HK-2 (cell line): ENCODE measurements around the gene AGBL4.
"Not testable (repeated sequence)": the region's sequence is repeated elsewhere in the genome, so short reads cannot be mapped to it uniquely, and the experiment has no call there.

ENCODE experiments used
- DNase-seq: peaks from one replicate; pipeline ENCODE4 v3.0.0-alpha.2; 2018; ENCODE audit not compliant: unreplicated experiment

The AGBL4 gene

DNA sequence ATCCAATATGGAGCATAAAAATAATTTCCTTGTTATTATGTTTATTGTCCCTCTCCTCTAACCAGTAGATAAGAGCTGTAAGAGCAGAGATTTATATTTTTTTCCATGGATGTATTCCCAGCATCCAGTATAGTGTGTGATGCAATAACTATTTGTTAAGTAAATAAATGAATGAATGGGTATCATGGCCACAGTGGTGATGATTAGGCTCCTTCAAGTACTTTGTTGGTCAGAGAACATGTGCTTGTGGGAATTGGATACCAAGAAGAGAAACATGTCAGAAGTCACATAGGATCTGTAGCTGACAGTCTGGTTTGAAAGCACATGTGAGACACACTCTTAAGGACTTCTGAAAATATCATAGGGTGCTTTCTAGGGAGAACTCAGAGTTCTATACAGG, 588.5 kb downstream of the AGBL4 start:
- no peak for DNase-seq

GRCh38 chr1:49424782-49425181, 599.0 kb downstream of the AGBL4 start:
- DNase-seq: no peak

DNA sequence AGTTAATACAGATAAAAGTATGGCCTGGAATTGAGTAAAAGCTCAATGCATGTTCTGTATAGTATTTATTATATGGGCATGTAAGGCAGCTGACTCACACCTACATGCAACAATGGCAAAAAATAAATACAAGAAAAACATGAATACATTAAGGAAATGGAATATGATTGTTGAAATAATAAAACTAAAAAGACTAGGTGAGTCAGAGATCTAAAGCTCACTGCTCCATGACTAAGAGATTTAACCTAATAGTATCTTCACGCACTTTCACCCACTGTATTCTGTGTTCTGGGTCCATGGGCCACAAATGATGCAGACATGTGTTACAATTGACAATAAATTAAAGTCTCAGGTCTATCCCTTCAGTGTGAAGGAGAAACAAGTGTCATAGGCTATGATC, 607.0 kb downstream of the AGBL4 start:
- DNase-seq: no peak

GRCh38 chr1:49408346-49408745, 615.4 kb downstream of the AGBL4 start:
- DNase-seq: no peak

DNA sequence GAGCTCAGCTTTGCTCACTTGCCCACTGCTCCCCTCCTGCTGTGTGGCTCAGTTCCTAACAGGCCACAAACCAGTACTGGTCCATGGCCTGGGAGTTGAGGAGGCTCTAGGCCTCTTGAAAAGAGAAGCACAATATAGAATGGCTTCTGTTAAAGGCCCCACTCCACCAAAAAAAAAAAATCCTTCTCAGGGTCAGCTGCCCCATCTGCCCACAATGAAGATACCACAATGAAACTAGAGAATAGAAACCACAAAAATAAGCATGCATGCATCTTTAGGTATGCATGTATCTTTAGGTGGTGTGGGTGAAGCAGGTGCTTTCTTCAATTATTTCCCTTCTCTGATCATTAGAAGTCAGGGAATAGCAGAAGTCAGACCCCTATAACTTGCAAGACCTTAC, 626.7 kb downstream of the AGBL4 start:
- DNase-seq: no peak

DNA sequence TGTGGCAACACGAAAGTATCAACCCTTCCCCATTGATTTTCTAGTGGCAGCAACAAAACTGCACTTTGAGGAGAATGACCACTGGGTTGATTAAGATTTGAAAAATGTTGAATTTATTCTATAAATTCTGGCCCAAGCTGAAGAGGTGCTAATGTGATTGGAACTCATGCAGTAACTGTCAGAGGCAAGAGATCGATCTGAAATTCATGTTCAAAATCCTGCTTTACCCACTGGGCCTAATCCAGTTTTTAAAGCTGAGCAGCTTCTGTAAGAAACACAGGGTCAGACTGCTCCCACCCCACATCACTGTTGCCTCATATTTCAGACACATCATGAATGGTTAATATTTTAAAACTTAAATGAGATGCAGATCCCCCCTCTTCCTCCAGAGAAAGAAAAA, 629.6 kb downstream of the AGBL4 start:
- DNase-seq: no peak

DNA sequence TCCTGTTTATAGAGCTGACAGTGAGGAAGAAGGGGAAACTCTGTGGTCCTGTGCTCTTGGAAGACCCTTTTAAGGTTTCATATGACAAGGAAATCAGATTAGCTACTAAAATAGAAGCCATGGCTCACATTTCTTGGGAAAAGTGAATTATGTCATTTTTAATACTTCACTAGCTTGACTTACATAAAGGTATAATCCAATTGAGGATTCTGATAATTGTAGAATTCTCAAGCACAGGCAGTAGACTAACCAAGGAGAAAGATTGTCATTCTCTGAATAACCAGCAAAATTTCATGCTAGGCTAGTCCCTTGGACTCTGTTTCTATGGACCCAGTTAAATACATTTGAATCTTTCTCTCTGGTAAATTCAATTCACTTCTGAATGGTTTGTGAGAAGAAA, 634.1 kb downstream of the AGBL4 start:
- DNase-seq: no peak

GRCh38 chr1:49364676-49365075, 659.1 kb downstream of the AGBL4 start:
- DNase-seq: no peak

DNA sequence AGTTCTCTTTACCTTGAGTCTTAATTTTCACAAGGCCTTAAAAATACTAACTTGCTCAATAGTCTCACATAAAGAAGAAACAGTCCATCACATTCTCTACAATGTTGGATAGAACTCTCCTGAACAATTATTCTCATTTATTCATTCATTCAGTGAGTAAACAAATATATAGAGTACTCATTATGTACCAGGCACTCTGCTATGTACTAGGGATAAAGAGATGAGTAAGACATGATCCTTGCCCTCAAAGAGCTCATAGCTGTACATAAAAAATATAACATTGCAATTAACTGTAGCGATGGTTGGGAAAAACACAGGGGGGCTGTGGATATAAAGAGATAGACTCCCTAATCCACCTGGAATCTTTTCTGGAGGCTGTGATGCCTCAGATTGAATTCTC, 660.1 kb downstream of the AGBL4 start:
- DNase-seq: no peak

DNA sequence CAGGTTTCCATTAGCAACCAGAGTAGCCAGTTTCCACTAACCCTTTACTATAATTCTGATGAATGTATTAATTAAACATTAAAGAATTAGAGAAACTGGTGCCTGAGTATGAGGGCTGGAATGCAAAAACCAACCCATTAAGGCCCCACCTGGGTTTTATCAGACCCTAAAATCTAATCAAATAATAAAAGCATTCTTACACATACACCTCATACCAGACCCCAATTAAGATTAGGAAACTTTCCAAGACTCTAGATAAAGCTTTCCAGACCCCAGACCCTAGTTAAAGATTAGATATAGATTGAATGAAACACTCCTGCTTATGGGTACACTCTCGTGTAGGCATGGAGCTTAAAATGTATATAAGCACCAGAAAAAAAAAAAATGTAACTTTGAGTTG, 665.7 kb downstream of the AGBL4 start:
- DNase-seq: no peak

- DNase-seq: no peak
These were observed 667.2 kb downstream of the AGBL4 start for GRCh38 chr1:49356594-49356993.

DNA sequence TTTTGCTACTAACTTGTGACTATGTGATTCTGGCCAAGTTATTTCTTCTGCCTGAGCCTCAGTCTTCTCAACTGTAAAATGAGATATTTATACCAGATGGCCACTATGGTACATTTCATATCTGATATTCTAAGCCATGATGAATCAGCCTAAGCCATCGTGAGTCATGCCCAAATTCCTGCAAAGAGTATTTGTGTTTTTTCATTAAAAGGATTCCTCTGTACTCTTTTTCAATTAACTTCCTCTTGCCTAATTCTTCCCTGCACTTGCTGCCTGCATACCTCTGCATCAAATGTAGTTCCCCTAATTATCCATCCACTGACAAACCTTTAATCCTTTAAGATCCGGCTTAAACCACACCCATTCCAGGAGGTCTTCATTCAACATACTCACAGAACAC, 672.0 kb downstream of the AGBL4 start:
- DNase-seq: no peak

DNA sequence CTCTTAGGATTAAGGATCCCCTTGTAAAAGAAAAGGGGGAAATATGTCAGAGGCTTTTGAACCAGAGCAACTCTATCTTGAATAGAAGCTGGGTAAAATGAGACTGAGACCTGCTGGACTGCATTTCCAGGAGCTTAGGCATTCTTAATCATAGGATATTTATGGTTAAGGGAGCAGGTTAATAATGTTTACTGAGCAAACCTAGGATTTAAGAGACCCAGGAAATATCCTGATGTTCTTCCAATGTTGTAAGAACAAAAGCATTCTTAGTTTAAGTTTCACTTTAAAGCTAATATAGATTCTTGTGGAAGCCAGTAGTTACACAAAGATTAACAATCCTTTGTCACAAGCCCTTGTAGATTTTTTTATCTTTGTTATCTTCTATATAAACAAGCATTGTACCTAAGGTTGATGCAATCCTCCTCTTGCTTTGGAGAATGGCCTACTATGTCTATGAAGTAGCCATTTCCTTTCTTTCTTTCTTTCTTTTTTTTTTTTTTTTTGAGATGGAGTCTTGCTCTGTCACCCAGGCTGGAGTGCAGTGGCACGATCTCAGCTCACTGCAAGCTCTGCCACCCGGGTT, 676.9 kb downstream of the AGBL4 start:
- DNase-seq: no peak

DNA sequence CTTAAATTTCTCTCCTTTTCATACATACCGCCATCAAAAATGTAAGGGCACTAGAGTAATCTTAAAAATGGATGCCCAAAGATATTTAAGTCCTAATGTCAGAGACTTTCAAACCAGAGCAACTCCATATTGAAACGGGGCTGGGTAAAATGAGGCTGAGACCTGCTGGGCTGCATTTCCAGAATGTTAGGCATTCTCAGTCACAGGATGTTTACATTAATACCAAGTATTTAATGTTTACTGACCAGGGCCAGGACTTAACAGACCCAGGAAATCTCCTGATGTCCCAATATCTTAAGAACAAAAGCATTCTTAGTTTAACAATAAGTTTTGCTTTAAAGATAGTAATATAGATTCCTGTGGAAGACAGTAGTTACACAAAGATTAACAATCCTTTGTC, 683.2 kb downstream of the AGBL4 start:
- no peak for DNase-seq

- DNase-seq: no peak
These were observed 684.7 kb downstream of the AGBL4 start for GRCh38 chr1:49339043-49339442.

DNA sequence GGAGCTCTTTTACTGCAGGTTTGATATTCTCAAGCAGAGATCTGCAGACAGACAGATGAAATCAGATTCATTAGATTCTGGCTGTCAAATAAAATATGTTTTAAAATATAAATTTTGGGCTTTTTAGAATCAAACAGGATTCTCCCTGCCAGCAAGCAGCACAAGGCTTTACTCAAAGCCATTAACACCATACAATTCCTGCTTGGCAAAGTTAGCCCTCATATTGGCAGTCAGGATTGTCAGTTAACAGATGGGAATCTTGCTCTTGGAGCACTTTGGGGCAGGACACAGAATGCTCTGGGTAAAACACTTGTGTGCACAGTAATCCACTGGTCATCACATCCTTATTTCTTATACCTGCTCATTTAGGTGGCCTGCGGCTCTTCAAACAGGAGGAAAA, 686.5 kb downstream of the AGBL4 start:
- DNase-seq: no peak

GRCh38 chr1:49333906-49334305, 689.8 kb downstream of the AGBL4 start:
- no peak for DNase-seq

- no peak for DNase-seq
These were observed 692.5 kb downstream of the AGBL4 start for GRCh38 chr1:49331066-49331852.

- DNase-seq: no peak
These were observed 699.7 kb downstream of the AGBL4 start for GRCh38 chr1:49323925-49324540.

DNA sequence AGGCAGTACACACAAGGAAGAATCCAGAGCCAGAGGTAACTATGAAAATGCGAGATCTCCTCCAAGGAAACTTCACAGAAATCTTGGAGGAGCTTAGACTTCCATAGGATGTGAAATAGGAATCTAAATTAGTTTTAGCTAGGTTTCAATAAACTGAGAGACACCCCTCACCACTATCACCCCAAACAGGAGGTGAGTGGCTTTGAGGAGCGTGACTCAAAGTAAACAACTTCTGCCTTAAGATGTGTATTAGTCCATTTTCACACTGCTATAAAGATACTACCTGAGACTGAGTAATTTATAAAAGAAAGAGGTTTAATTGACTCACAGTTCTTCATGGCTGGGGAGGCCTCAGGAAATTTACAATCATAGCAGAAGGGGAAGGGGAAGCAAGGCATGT, 703.3 kb downstream of the AGBL4 start:
- DNase-seq: not testable (repeated sequence)

- no peak for DNase-seq
These were observed 704.3 kb downstream of the AGBL4 start for GRCh38 chr1:49319426-49319963.

DNA sequence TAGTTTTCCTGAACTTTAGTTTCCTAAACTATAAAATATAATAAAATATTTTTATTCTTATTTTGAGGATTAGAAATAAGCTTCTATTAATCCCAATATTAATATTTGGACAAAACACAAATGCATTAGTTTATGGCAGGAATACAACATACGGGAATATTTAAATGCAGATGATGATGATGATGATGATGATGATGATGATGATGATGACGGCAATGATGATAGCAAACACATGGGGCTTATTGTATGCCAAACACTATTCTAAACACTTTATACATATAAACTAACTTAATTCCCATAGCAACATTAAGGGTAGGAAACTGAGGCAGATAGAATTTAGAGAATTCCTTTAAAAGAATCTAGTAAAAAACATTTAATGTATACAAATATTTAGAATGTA, 705.5 kb downstream of the AGBL4 start:
- no peak for DNase-seq

DNA sequence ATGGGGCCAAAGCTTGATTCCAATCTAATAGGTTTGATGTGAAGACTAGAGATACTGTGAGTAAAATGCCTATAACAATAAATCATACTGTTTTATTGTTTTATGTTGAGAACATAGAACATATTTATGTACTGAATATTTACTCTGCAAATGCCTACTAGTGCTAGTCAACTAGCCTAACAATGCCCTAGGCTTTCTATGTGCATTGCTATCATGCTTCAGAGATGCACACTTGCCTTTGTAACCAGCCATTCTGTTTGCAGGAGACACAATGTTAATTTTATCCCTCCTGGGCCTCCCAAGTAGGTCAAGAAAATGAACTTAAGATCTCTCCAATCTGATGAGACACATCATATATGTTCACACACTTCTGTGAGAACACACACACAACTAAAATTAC, 716.3 kb downstream of the AGBL4 start:
- DNase-seq: no peak
